H1 (cell line): Measurements from ENCODE around the gene CMIP. TPM values are rescaled to one million over a fixed set of nuclear protein-coding genes. Genes with fewer than 3 reads are reported as not detected.

Experiments
- CEBPB ChIP-seq: IDR thresholded peaks from 2 replicates; pipeline ENCODE4 v1.6.1; 2012; ENCODE audit warnings: low read depth, low read length
- CHD7 ChIP-seq: fragments of 300-600 bp; sonication (generic); IDR thresholded peaks from 2 replicates; pipeline ENCODE4 v1.7.1; 2012; ENCODE audit warnings: low read length, moderate library complexity, mild to moderate bottlenecking, inconsistent platforms; ENCODE audit not compliant: insufficient replicate concordance
- CREB1 ChIP-seq: IDR thresholded peaks from 2 replicates; pipeline ENCODE4 v1.6.1; 2012; ENCODE audit warnings: inconsistent platforms
- NRF1 ChIP-seq: IDR thresholded peaks from 2 replicates; pipeline ENCODE4 v1.6.1; 2011; ENCODE audit warnings: mild to moderate bottlenecking, low read depth, low read length, improper control_type of control experiment
- SAP30 ChIP-seq: fragments of 300-600 bp; sonication (generic); IDR thresholded peaks from 2 replicates; pipeline ENCODE4 v1.7.1; 2012; ENCODE audit warnings: low read length, moderate library complexity, mild to moderate bottlenecking, inconsistent platforms; ENCODE audit not compliant: insufficient read depth, insufficient replicate concordance
- SP4 ChIP-seq: IDR thresholded peaks from 2 replicates; pipeline ENCODE4 v1.6.1; 2012; ENCODE audit warnings: low read length, inconsistent platforms
- TBP ChIP-seq: IDR thresholded peaks from 2 replicates; pipeline ENCODE4 v1.6.1; 2011; ENCODE audit warnings: low read depth, low read length, improper control_type of control experiment
- TEAD4 ChIP-seq: IDR thresholded peaks from 2 replicates; pipeline ENCODE4 v1.6.1; 2012; ENCODE audit warnings: low read depth, low read length, inconsistent platforms, mixed read lengths
- polyA plus RNA-seq, 7 experiments: library from polyadenylated mRNA; depleted of rRNA in 3 of 7; stranded (reverse) in 5 of 7; unstranded in 2 of 7; fragments of >200 nt in 5 of 7; fragments of 200-250 nt in 2 of 7; gene quantifications; 1 replicate in 5 of 7; 2 replicates in 1 of 7; 4 replicates in 1 of 7; pipeline versions ENCODE4 v1.2.1 to v1.2.3, GENCODE V29; 2011 to 2013; ENCODE audit warnings: missing spikeins in 2 of 7, mixed read lengths in 2 of 7
- total RNA-seq: library from RNA; stranded (reverse); fragmentation: NEBNext Ultra II Directional; extraction: Animal tissue kit (Norgen Biotek cat#: 25700); gene quantifications from 2 replicates; pipeline ENCODE4 v1.2.1, GENCODE V29; 2021

CMIP gene
- total and polyA plus RNA-seq, 2 of the 8 experiments (the other 6 are each of a cell fraction or from before 2014, with no cell fraction given): 7.9 to 53.2 TPM

DNA sequence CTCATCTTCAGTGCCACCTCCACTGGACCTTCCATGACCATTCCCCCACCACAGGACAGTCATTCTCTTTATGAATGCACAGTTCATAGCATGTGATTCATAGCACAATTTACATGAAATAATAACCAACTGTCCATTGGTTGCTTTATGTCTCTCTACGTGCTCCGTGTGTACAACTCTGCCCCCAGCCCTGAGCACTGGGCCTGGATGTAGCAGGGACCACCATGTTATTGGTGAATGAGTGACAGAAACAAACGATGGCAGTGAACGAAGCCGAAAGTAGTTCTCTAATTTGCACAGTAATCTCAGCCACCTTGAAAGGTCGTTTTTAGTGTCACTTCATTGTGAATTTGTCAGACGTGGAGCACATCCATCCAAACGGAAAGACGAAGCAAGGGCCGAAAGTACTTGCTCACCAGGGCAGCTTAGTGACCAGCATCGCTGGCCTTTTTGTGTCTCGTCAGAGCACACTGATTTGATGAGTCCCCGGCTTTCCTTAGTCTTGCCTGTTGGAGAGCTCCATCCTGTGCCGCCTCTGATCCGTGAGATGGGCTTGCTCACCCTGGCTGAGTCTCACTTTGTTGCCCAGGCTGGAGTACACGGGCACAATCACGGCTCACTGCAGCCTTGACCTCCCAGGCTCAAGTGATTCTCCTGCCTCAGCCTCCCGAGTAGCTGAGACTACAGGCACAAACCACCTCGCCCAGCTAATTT is 95.3 kb downstream of the CMIP start (continued):
- TF ChIP-seq CHD7: no peak
- TF ChIP-seq TBP: no peak
- TF ChIP-seq TEAD4: no peak
- no peak for TF ChIP-seq SAP30
- no peak for TF ChIP-seq SP4
- no peak for TF ChIP-seq CEBPB
- TF ChIP-seq CREB1: no peak
- no peak for TF ChIP-seq NRF1
